ENCODE data around the gene ZC2HC1C.

DNA sequence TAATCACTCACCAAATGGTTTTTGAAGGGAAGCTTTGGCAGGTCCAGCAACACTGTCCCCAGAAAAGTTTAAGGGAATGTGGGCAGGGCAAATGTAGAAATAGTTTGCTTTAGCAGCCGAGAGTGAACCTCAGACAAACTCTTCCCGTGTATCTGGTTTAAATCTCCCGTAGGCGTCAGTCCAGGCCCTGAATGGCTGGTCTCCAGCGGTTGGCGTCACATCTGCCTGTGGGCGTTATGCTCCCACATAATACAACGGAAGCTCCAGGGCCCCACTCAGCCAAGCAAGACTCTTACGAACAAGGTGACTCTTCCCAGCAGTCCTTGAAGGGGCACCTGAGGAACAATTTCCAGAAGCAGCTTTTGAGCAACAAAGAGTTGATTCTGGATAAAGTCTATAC is 942 bp downstream of the ZC2HC1C start:
- TF ChIP-seq, protein P1, sequence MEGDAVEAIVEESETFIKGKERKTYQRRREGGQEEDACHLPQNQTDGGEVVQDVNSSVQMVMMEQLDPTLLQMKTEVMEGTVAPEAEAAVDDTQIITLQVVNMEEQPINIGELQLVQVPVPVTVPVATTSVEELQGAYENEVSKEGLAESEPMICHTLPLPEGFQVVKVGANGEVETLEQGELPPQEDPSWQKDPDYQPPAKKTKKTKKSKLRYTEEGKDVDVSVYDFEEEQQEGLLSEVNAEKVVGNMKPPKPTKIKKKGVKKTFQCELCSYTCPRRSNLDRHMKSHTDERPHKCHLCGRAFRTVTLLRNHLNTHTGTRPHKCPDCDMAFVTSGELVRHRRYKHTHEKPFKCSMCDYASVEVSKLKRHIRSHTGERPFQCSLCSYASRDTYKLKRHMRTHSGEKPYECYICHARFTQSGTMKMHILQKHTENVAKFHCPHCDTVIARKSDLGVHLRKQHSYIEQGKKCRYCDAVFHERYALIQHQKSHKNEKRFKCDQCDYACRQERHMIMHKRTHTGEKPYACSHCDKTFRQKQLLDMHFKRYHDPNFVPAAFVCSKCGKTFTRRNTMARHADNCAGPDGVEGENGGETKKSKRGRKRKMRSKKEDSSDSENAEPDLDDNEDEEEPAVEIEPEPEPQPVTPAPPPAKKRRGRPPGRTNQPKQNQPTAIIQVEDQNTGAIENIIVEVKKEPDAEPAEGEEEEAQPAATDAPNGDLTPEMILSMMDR (IDR thresholded peaks at IDR 0.05): no peak
- TF ChIP-seq EZH2 (IDR thresholded peaks at IDR 0.05; ENCODE audit: borderline replicate concordance, insufficient read depth, low read depth, low read length, poor library complexity, severe bottlenecking): no peak
